Fibroblast of lung (primary cell): ENCODE results near the gene IRF2.

Experiments used
- EZH2 ChIP-seq: IDR thresholded peaks from 2 replicates; pipeline ENCODE4 v1.5.1; 2012; ENCODE audit warnings: low read length, control low read depth, mild to moderate bottlenecking; ENCODE audit errors: missing control alignments
- TF ChIP-seq, protein P1 (sequence below), 2 donors: IDR thresholded peaks in 1 of 2; conservative IDR thresholded peaks in 1 of 2; 1 replicate in 1 of 2; 2 replicates in 1 of 2; pipeline ENCODE4 v1.5.1; 2011 to 2012; ENCODE audit warnings: low read length in 2 of 2, control low read depth in 1 of 2, inconsistent platforms in 1 of 2, low read depth in 1 of 2, mild to moderate bottlenecking in 1 of 2

DNA sequence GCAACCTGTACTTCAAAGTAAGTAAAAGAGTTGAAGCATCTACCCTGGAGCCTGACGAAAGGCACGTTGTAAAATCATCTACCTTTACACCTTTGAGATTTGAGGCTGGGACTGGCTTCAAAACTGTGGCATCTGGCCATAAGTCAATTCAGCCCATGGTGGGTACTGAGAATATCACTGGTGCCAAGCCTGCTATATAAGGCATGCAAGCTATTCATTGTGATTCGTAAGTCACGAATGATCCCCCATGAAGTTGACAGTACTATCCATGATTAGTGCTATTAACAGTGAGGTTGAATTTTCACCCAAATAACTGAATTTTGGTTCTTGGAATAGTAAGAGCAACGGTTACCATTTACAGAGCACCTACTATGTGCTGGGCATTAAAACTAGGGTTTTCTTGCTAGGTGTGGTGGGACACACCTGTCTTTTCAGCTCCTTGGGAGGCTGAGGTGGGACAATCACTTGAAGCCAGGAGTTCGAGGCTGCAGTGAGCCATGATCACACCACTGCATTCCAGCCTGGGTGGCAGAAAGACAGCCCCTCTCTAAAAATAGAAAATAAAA lies 39.8 kb downstream of the IRF2 start:
- no peak for TF ChIP-seq EZH2
- TF ChIP-seq, protein P1, sequence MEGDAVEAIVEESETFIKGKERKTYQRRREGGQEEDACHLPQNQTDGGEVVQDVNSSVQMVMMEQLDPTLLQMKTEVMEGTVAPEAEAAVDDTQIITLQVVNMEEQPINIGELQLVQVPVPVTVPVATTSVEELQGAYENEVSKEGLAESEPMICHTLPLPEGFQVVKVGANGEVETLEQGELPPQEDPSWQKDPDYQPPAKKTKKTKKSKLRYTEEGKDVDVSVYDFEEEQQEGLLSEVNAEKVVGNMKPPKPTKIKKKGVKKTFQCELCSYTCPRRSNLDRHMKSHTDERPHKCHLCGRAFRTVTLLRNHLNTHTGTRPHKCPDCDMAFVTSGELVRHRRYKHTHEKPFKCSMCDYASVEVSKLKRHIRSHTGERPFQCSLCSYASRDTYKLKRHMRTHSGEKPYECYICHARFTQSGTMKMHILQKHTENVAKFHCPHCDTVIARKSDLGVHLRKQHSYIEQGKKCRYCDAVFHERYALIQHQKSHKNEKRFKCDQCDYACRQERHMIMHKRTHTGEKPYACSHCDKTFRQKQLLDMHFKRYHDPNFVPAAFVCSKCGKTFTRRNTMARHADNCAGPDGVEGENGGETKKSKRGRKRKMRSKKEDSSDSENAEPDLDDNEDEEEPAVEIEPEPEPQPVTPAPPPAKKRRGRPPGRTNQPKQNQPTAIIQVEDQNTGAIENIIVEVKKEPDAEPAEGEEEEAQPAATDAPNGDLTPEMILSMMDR (conservative IDR thresholded peaks at IDR 0.05 in 1 of 2, IDR thresholded peaks at IDR 0.05 in 1 of 2; ENCODE audit: low read depth in 1 of 2, low read length in 2 of 2), result no peak
